GM23338 (cell line): ENCODE results near the gene PRIMPOL. TPM values are rescaled to one million over a fixed set of nuclear protein-coding genes. Genes with fewer than 3 reads are reported as not detected.

ENCODE experiments used
- ATAC-seq: fragments of 200-7000 bp; cut with Tn5 transposase; 3 replicates; pipeline ENCODE4 v1.9.1; 2020
- DNase-seq: peaks from one replicate; pipeline ENCODE4 v3.0.0-alpha.2; 2015; ENCODE audit warnings: low spot score
- H2AFZ ChIP-seq: fragments of 200-600 bp; sonication (generic); 2 replicates; pipeline ENCODE4 v1.8.0; 2016; ENCODE audit warnings: antibody characterized with exemption, mild to moderate bottlenecking, moderate library complexity
- H3F3A ChIP-seq: fragments of 200-600 bp; sonication (generic); replicated peaks from 2 replicates; pipeline ENCODE4 v1.8.0; 2017; ENCODE audit warnings: antibody characterized with exemption, mixed run types, low read depth
- H3K27ac ChIP-seq: fragments of 200-600 bp; sonication (generic); 2 replicates; pipeline ENCODE4 v1.6.1; 2016; ENCODE audit warnings: low read depth
- H3K27me3 ChIP-seq: fragments of 200-600 bp; sonication (generic); 2 replicates; pipeline ENCODE4 v1.8.0; 2016; ENCODE audit warnings: mild to moderate bottlenecking, mixed run types, moderate library complexity; ENCODE audit not compliant: insufficient read depth
- H3K36me3 ChIP-seq: fragments of 200-600 bp; sonication (generic); 2 replicates; pipeline ENCODE4 v1.8.0; 2016; ENCODE audit warnings: mild to moderate bottlenecking; ENCODE audit not compliant: insufficient read depth
- H3K4me1 ChIP-seq: fragments of 200-600 bp; sonication (generic); 2 replicates; pipeline ENCODE4 v1.8.0; 2016; ENCODE audit warnings: mild to moderate bottlenecking, moderate library complexity; ENCODE audit not compliant: insufficient read depth
- H3K4me2 ChIP-seq: fragments of 200-600 bp; sonication (generic); 2 replicates; pipeline ENCODE4 v1.7.1; 2017; ENCODE audit warnings: mixed run types
- H3K4me3 ChIP-seq: fragments of 200-600 bp; sonication (generic); 2 replicates; pipeline ENCODE4 v1.6.1; 2016; ENCODE audit warnings: mixed run types
- H3K79me2 ChIP-seq: fragments of 200-600 bp; sonication (generic); replicated peaks from 2 replicates; pipeline ENCODE4 v1.8.0; 2017; ENCODE audit warnings: mild to moderate bottlenecking; ENCODE audit not compliant: insufficient read depth
- H3K9me2 ChIP-seq: fragments of 200-600 bp; sonication (generic); 2 replicates; pipeline ENCODE4 v1.8.0; 2017; ENCODE audit not compliant: insufficient read depth
- H4K20me1 ChIP-seq: fragments of 200-600 bp; sonication (generic); replicated peaks from 2 replicates; pipeline ENCODE4 v1.8.0; 2017; ENCODE audit warnings: mild to moderate bottlenecking; ENCODE audit not compliant: insufficient read depth
- H3K27ac Mint-ChIP-seq: 2 replicates; pipeline ENCODE4 v1.8.0; 2020; ENCODE audit warnings: inconsistent platforms, mild to moderate bottlenecking, moderate library complexity, mixed read lengths
- H3K27me3 Mint-ChIP-seq: 3 replicates; pipeline ENCODE4 v1.8.0; 2022; ENCODE audit warnings: low read depth, mild to moderate bottlenecking, moderate library complexity, mixed read lengths, inconsistent platforms; ENCODE audit not compliant: insufficient read depth, poor library complexity
- H3K36me3 Mint-ChIP-seq: 3 replicates; pipeline ENCODE4 v1.8.0; 2021; ENCODE audit warnings: low read depth, mild to moderate bottlenecking, inconsistent platforms, moderate library complexity, mixed read lengths
- H3K4me1 Mint-ChIP-seq: 3 replicates; pipeline ENCODE4 v1.8.0; 2020; ENCODE audit warnings: mild to moderate bottlenecking, inconsistent platforms, mixed read lengths
- H3K4me3 Mint-ChIP-seq: 3 replicates; pipeline ENCODE4 v1.8.0; 2021; ENCODE audit warnings: moderate library complexity, mild to moderate bottlenecking, inconsistent platforms, mixed read lengths
- H3K9me3 Mint-ChIP-seq: 3 replicates; pipeline ENCODE4 v1.8.0; 2020; ENCODE audit warnings: moderate library complexity, mild to moderate bottlenecking, inconsistent platforms, mixed read lengths
- CREB1 ChIP-seq: fragments of 250-450 bp; sonication (Bioruptor Pico); IDR thresholded peaks from 2 replicates; pipeline ENCODE4 v1.5.0; 2020; ENCODE audit warnings: low read depth, mild to moderate bottlenecking, moderate library complexity
- CTCF ChIP-seq, 2 experiments: fragments of 200-600 bp in 1 of 2; sonication (generic) in 1 of 2; conservative IDR thresholded peaks; 2 replicates each; pipeline versions ENCODE4 v1.5.1 to v1.6.1; 2016 to 2017; ENCODE audit warnings: antibody characterized with exemption in 2 of 2, low read depth in 2 of 2, mild to moderate bottlenecking in 2 of 2, moderate library complexity in 1 of 2
- ETS1 ChIP-seq: IDR thresholded peaks from 2 replicates; pipeline ENCODE4 v1.6.1; 2016; ENCODE audit warnings: antibody characterized with exemption
- EZH2 ChIP-seq: fragments of 200-600 bp; sonication (generic); IDR thresholded peaks from one replicate; pipeline ENCODE4 v1.8.0; 2017; ENCODE audit warnings: antibody characterized with exemption, mild to moderate bottlenecking, low read depth; ENCODE audit not compliant: unreplicated experiment
- EZH2phosphoT487 ChIP-seq: fragments of 200-600 bp; sonication (generic); IDR thresholded peaks from one replicate; pipeline ENCODE4 v1.8.1; 2018; ENCODE audit warnings: antibody characterized with exemption; ENCODE audit not compliant: unreplicated experiment
- JUNB ChIP-seq: IDR thresholded peaks from one replicate; pipeline ENCODE4 v1.6.1; 2016; ENCODE audit warnings: antibody characterized with exemption; ENCODE audit not compliant: unreplicated experiment
- NANOG ChIP-seq: IDR thresholded peaks from 2 replicates; pipeline ENCODE4 v1.6.1; 2016; ENCODE audit warnings: antibody characterized with exemption, borderline replicate concordance
- POLR2AphosphoS5 ChIP-seq: IDR thresholded peaks from 2 replicates; pipeline ENCODE4 v1.6.1; 2016; ENCODE audit warnings: antibody characterized with exemption, low read depth
- REST ChIP-seq: IDR thresholded peaks from one replicate; pipeline ENCODE4 v1.6.1; 2018; ENCODE audit warnings: antibody characterized with exemption; ENCODE audit not compliant: unreplicated experiment
- STAT1 ChIP-seq: IDR thresholded peaks from one replicate; pipeline ENCODE4 v1.6.1; 2016; ENCODE audit warnings: antibody characterized with exemption; ENCODE audit not compliant: unreplicated experiment
- ZNF114 ChIP-seq: fragments of 250-450 bp; sonication (Bioruptor Pico); IDR thresholded peaks from 2 replicates; pipeline ENCODE4 v1.5.0; 2020; ENCODE audit warnings: mild to moderate bottlenecking, moderate library complexity
- ZNF331 ChIP-seq: fragments of 250-450 bp; sonication (Bioruptor Pico); IDR thresholded peaks from 2 replicates; pipeline ENCODE4 v1.5.0; 2020; ENCODE audit warnings: low read depth, mild to moderate bottlenecking, moderate library complexity
- ZNF462 ChIP-seq: fragments of 250-450 bp; sonication (Bioruptor Pico); IDR thresholded peaks from 2 replicates; pipeline ENCODE4 v1.5.0; 2020; ENCODE audit warnings: mild to moderate bottlenecking, moderate library complexity
- polyA plus RNA-seq: library from polyadenylated mRNA; unstranded; fragments of >200 nt; fragmentation: Nextera tagmentation; extraction: Ambion mirVana; gene quantifications from 2 replicates; pipeline ENCODE4 v1.2.1, GENCODE V29; 2016
- total RNA-seq: library from RNA; depleted of rRNA; stranded (reverse); fragments of >200 nt; shearing (Covaris generic); gene quantifications from 2 replicates; pipeline ENCODE4 v1.2.3, GENCODE V29; 2014

Gene PRIMPOL
- total and polyA plus RNA-seq, 2 experiments from 2014 or later: 3.5 to 9.6 TPM

- Histone ChIP-seq H3K79me2 (no peaks in the 10 kb centered on the region), H3K9me2 (no peaks in the 10 kb centered on the region), H3K4me3 (no peak overlapping the region), H4K20me1 (no peaks in the 10 kb centered on the region), H3K4me2 (no peak overlapping the region), H3K27me3 (no peaks in the 10 kb centered on the region), H3K27ac (peak overlapping the region; percentile 29; the same call in 1 of the 2 replicates), H2AFZ (no peak overlapping the region), H3K4me1 (peaks cover 12% of the 10 kb centered on the region; the same call in 1 of the 2 replicates), H3F3A (no peaks in the 10 kb centered on the region), H3K36me3 (no peaks in the 10 kb centered on the region)
- no peaks in the 10 kb centered on the region; the same call in 2 of the 3 replicates for H3K9me3 Mint-ChIP-seq
- ATAC-seq: no peak
- H3K4me1 Mint-ChIP-seq: peaks cover 20% of the 10 kb centered on the region
- peaks cover 15% of the 10 kb centered on the region; the same call in 2 of the 3 replicates for H3K36me3 Mint-ChIP-seq
- peaks cover 7% of the 10 kb centered on the region for H3K27me3 Mint-ChIP-seq
- TF ChIP-seq EZH2 (no peak), EZH2phosphoT487 (no peak), ZNF114 (CRISPR knock-in tag) (no peak), REST (no peak), POLR2AphosphoS5 (no peak), CREB1 (CRISPR knock-in tag) (no peak), JUNB (no peak), CTCF (conservative IDR thresholded peaks at IDR 0.05; ENCODE audit: low read depth in 2 of 2) (no peak), NANOG (no peak), ZNF331 (CRISPR knock-in tag) (no peak), STAT1 (no peak), ETS1 (no peak), ZNF462 (CRISPR knock-in tag) (no peak)
- no peak for DNase-seq
- peak overlapping the region; percentile 91 for H3K27ac Mint-ChIP-seq
- H3K4me3 Mint-ChIP-seq: no peak overlapping the region
These were observed 38.5 kb downstream of the PRIMPOL start for GRCh38 chr4:184688005-184688404.
